K562 (cell line): ENCODE results near the gene COL15A1. TPM values are rescaled to one million over a fixed set of nuclear protein-coding genes. Genes with fewer than 3 reads are reported as not detected.

ENCODE experiments used
- BDP1 ChIP-seq: IDR thresholded peaks from 3 replicates; pipeline ENCODE4 v1.6.1; 2011; ENCODE audit not compliant: insufficient read length, insufficient read depth
- BRF1 ChIP-seq: IDR thresholded peaks from 3 replicates; pipeline ENCODE4 v1.6.1; 2011; ENCODE audit warnings: borderline replicate concordance, mild to moderate bottlenecking; ENCODE audit not compliant: insufficient read length; ENCODE audit errors: extremely low read depth
- CEBPB ChIP-seq: fragments of 450-650 bp; IDR thresholded peaks from 2 replicates; pipeline ENCODE4 v1.6.1; 2016; ENCODE audit warnings: missing genetic modification characterization, missing compliant biosample characterization
- CREM ChIP-seq: IDR thresholded peaks from 2 replicates; pipeline ENCODE4 v1.6.1; 2014; ENCODE audit warnings: antibody characterized with exemption, low read depth
- E2F8 ChIP-seq: fragments of 450-650 bp; IDR thresholded peaks from 2 replicates; pipeline ENCODE4 v1.7.1; 2018; ENCODE audit warnings: mild to moderate bottlenecking, low read depth; ENCODE audit not compliant: partially characterized antibody
- FOXP4 ChIP-seq: sonication (generic); formaldehyde crosslinking; IDR thresholded peaks from 2 replicates; pipeline ENCODE4 v1.8.0; 2022; ENCODE audit warnings: mild to moderate bottlenecking, missing genetic modification reagents, borderline replicate concordance
- MCM7 ChIP-seq, 2 experiments: fragments of 450-650 bp; IDR thresholded peaks; 2 replicates each; pipeline ENCODE4 v1.6.1; 2016 to 2018
- MTA3 ChIP-seq: fragments of 450-650 bp; formaldehyde crosslinking; IDR thresholded peaks from 2 replicates; pipeline ENCODE4 v1.6.1; 2017; ENCODE audit warnings: mild to moderate bottlenecking, borderline replicate concordance
- RBM17 ChIP-seq: fragments of 200-400 bp; formaldehyde crosslinking; IDR thresholded peaks from 2 replicates; pipeline ENCODE4 v1.6.1; 2017; ENCODE audit warnings: low read depth, mild to moderate bottlenecking, low read length, borderline replicate concordance
- SPI1 ChIP-seq: IDR thresholded peaks from 2 replicates; pipeline ENCODE4 v1.6.1; 2011; ENCODE audit warnings: low read depth, low read length, control low read depth, borderline replicate concordance
- TAL1 ChIP-seq: fragments of 450-650 bp; IDR thresholded peaks from 2 replicates; pipeline ENCODE4 v1.6.1; 2016; ENCODE audit warnings: mild to moderate bottlenecking
- TRIM24 ChIP-seq, 2 experiments: fragments of 450-650 bp; IDR thresholded peaks; 2 replicates each; pipeline ENCODE4 v1.6.1; 2016
- WHSC1 ChIP-seq: IDR thresholded peaks from one replicate; pipeline ENCODE4 v1.6.1; 2012; ENCODE audit warnings: low read length, control low read depth, inconsistent platforms
- ZNF316 ChIP-seq: fragments of 450-650 bp; IDR thresholded peaks from 2 replicates; pipeline ENCODE4 v1.6.1; 2016
- ZNF707 ChIP-seq: fragments of 250-450 bp; sonication (Bioruptor Pico); conservative IDR thresholded peaks from 2 replicates; pipeline ENCODE4 v1.8.0; 2022; ENCODE audit warnings: inconsistent platforms, mild to moderate bottlenecking, moderate library complexity
- polyA plus RNA-seq, 8 experiments: library from polyadenylated mRNA; depleted of rRNA in 4 of 8; stranded (reverse) in 5 of 8; unstranded in 3 of 8; fragments of >200 nt; fragmentation: Nextera tagmentation in 2 of 8; fragmentation: Illumina TruSeq in 1 of 8; extraction: Ambion mirVana in 2 of 8; extraction: Trizol in 1 of 8; gene quantifications; 2 replicates each; pipeline versions ENCODE4 v1.2.1 to v1.2.3, GENCODE V29; 2011 to 2014; ENCODE audit warnings: inconsistent platforms in 1 of 8, missing spikeins in 1 of 8
- total RNA-seq, 7 experiments: library from RNA; depleted of rRNA in 6 of 7; stranded (reverse); fragments of >200 nt in 6 of 7; fragmentation: Illumina TruSeq in 2 of 7; extraction: Trizol in 2 of 7; gene quantifications; 2 replicates each; pipeline versions ENCODE4 v1.2.1 to v1.2.3, GENCODE V29; 2011 to 2021; ENCODE audit warnings: low replicate concordance in 1 of 7
- TF ChIP-seq, protein P1 (sequence below): fragments of 250-450 bp; sonication (Bioruptor Pico); IDR thresholded peaks from 2 replicates; pipeline ENCODE4 v1.5.0; 2021; ENCODE audit warnings: mild to moderate bottlenecking, borderline replicate concordance

Gene COL15A1
- total and polyA plus RNA-seq, 9 of the 15 experiments (the other 6 are each of a cell fraction or from before 2014, with no cell fraction given) = 0.46 to 5.1 (median 2.6) TPM

DNA sequence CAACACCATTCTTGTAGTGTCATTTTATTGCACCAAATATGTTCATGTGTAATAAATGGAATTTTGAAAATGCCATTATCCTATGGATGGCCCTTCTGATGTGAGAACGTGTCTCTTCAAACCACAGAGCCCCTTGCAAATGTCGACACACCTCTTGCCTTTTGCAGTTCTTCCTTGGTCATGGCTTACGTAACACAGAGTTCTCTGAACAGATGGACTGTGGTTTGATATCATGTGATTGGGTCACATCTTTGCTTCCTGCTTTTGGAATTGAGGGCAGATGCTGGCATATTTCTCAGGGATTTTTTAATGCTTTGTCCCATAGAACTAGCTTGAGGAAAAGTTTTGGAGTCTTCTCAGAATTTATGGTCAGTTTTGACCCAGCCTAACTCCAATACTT, 165.8 kb downstream of the COL15A1 start (continued):
- TF ChIP-seq SPI1 (no peak), MTA3 (no peak), TRIM24 (IDR thresholded peaks at IDR 0.05) (no peak), E2F8 (no peak), CREM (0 out of 2 replicates have a peak, but pooled peaks have one; percentile 6), RBM17 (no peak), CEBPB (tag) (peak; percentile 84), TAL1 (no peak), FOXP4 (no peak), WHSC1 (no peak), MCM7 (IDR thresholded peaks at IDR 0.05) (no peak), ZNF316 (no peak), ZNF707 (CRISPR knock-in tag) (no peak), BDP1 (no peak), BRF1 (no peak)
- TF ChIP-seq, protein P1, sequence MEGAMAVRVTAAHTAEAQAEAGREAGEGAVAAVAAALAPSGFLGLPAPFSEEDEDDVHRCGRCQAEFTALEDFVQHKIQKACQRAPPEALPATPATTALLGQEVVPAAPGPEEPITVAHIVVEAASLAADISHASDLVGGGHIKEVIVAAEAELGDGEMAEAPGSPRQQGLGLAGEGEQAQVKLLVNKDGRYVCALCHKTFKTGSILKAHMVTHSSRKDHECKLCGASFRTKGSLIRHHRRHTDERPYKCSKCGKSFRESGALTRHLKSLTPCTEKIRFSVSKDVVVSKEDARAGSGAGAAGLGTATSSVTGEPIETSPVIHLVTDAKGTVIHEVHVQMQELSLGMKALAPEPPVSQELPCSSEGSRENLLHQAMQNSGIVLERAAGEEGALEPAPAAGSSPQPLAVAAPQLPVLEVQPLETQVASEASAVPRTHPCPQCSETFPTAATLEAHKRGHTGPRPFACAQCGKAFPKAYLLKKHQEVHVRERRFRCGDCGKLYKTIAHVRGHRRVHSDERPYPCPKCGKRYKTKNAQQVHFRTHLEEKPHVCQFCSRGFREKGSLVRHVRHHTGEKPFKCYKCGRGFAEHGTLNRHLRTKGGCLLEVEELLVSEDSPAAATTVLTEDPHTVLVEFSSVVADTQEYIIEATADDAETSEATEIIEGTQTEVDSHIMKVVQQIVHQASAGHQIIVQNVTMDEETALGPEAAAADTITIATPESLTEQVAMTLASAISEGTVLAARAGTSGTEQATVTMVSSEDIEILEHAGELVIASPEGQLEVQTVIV (CRISPR knock-in tag) = no peak
- TF ChIP-seq, all 486 proteins: peak for 4
